RKO (cell line): ENCODE data around the gene WNT8B.
A peak's percentile ranks its signal among the peaks of the same experiment; 100 is the strongest.

Source experiments
- DNase-seq: peaks from one replicate; pipeline ENCODE4 v3.0.0-alpha.2; 2016; ENCODE audit warnings: low spot score

Gene WNT8B

DNA sequence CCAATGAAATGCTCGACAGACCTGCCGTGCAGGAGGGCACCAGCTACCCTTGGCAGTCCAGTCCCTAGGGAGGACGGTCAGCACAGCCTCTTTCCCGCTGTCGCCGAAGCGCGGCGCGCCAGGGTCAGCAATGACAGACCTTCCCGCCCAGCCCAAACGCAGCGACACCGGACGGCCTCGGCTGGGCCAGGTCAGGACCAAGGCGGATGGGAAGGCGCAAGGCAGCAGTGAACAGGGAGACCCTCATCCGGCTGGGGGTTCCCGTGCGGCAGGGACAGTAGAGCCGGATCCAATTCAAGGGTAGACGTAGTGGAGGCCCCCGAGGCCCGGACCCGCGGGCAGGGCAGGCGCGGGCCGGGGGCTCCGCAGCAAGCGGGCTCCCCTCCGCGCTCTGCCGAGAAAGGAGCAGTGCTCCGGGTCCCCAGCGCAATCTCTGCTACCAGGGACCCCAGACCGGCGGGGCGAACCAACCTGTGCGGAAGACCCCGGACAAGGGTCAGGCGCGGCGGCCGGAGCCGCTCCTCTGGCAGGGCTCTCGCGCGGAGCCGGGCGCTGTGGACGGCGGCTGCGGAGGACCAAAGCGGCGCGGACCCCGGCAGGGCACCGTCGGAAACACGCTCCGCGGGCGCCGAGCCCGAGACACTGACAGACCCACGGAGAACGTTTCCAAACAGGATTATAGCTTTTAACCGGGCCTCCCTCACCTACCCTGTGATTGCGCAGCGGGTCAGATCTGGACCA is 56.7 kb downstream of the WNT8B start, which contains the start of gene SEC31B:
Gene SEC31B, minus strand, starts transcription at position 551 of the 741 bp plus-strand sequence. CDS start 2,909 bp downstream, outside the sequence.
- DNase-seq, result no peak

DNA sequence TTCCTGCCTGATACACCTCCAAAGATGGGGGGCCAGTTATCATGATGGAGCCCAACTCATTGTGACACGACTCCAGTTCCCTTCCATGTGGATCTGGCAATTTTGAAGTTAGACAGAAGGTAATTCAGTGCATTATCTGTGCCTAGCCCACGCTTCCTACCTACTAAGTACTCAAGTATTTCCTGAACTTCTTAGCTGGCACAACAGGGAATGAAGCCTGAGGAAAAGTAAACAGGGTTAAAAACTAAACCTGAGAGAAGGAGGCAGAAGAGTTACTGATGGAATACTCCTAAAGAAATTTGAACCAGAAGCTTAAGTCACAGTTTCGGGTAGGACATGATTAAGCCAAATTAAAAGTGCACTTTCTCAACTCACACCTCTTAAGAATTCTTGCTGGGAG is 58.0 kb downstream of the WNT8B start:
- DNase-seq, result peak; percentile 30

DNA sequence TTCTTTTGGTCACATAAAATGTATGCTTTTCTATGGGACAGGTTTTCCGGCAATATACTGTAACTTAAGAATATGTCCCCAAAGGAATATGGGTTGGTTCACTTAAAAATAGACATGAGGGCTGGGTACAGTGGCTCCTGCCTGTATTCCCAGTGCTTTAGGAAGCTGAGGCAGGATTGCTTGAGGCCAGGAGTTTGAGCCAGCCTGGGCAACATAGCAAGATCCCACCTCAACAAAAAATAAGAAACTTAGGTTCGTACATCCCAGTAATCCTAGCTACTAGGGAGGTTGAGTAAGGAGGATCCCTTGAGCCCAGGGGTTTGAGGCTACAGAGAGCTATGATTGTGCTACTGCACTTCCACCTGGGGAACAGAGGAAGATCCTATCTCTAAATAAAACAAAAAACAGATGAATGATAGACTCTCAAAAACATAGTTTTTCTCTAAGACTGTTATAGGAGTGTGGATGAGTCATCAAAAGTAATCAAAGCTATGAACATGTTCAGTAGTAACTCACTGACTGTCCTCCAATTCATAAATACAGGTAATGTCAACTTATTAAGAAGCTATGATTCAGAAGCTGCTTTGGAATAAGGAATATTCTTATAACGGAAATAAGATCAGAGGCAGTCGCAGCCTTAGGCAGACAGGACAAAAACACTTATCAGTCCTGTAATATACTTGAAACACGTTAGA is 59.4 kb downstream of the WNT8B start:
- DNase-seq, result no peak

DNA sequence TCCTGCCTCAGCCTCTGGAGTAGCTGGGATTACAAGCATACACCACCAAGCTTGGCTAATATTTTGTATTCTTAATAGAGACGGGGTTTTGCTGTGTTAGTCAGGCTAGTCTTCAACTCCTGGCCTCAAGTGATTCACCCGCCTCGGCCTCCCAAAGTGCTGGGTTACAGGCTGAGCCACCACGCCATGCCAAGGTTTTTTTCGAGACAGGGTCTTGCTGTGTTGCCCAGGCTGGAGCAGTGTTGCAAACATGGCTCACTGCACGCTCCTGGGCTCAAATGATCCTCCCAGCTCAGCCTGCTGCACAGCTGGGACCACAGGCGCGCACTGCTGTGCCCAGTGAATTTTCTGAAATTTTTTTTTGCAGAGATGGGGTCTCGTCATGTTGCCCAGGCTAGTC is 60.1 kb downstream of the WNT8B start:
- no peak for DNase-seq

DNA sequence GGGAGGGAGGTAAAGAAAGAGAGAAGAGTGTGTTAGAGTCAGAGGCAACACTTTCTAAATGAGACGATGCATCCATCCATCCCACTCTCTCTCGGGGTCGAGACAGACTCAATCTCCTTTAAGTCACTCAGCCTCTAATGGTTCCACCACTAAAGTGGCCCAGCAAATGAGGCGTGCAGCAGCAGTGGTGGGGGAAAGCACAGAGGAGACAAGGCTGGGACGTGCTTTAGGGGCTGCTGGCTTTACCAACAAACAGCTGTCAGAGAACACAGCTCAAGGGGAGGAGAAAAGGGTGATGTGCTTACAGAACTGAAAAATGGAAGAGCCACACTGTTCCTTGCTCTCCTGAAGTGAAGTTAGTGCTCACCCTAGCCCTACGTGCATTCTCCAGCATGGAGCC is 61.4 kb downstream of the WNT8B start:
- DNase-seq, result no peak

DNA sequence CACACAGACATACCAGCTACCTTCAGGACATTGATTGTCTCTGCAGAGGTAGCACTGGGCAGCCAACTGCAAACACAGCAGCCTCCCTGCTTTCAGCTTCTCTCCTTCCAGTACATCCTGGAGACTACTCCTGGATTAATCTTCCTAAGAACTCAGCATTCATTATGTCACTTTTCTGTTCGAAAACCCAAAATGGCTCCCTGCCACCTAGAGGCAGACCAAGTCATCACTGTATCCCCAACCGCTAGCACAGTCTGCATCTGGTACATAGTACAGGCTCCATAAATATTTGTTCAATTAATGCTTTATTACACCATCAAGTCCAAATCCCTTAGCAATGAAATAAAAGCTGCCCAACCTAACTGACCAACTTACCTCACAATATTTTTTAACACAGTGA is 61.8 kb downstream of the WNT8B start:
- peak; percentile 25 for DNase-seq

DNA sequence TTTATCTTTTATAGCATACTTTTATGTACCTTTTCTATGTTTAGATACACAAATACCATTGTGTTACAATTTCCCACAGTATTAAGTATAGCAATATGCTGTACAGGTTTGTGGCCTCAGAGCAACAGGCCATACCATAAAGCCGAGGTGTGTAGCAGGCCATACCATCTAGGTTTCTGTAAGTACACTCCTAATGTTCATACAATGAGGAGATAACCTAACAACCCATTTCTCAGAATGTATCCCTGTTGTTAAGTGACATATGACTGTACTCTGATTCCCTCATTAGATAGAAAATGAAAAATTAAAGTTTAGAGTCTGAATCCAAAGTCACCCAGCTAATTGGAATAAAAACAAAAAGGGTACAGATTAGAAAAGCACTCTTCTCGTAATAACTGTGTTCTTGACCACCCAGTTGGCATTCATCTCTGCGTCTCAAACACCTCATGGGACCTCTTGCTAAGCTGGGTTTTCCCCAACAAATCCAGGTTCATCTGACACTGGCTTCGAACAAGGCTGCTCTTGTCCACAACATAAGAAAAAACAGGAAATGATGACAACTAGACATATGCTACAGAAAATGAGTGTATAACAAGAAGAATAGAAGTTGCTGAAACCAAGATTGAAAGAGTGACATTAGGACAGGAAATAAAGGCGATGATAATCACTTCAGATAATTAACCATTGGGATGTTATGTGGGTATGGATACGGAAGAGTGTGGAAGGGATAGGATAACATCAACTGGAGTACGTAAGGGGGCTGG is 65.5 kb downstream of the WNT8B start:
- DNase-seq, result peak; percentile 34

DNA sequence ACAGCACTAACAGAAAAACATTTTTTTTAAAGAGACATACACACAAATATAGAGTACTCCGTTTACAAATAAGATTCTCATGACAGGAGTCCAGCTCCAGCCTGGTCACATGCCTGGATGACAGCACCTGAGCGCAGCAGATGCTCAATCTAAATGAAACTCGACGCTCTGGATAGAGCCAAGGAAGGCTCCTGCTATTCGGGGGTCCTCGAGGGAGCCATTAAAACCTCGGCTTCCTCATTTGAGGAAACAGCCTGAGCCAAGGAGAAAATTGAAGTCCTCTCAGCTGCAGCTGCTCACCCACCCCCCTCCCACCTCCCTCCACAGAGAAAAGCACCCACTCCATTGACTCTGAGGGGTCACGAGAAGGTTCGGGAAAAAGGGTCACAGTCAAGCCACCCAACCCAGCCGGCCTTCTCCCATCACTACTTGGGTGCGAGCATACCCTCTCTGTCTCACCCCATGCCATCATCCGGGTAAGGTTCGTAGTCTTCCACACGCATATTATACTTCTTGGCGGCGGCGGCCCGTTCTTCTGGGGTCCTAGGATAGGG is 66.2 kb downstream of the WNT8B start:
- DNase-seq, result peak; percentile 55

DNA sequence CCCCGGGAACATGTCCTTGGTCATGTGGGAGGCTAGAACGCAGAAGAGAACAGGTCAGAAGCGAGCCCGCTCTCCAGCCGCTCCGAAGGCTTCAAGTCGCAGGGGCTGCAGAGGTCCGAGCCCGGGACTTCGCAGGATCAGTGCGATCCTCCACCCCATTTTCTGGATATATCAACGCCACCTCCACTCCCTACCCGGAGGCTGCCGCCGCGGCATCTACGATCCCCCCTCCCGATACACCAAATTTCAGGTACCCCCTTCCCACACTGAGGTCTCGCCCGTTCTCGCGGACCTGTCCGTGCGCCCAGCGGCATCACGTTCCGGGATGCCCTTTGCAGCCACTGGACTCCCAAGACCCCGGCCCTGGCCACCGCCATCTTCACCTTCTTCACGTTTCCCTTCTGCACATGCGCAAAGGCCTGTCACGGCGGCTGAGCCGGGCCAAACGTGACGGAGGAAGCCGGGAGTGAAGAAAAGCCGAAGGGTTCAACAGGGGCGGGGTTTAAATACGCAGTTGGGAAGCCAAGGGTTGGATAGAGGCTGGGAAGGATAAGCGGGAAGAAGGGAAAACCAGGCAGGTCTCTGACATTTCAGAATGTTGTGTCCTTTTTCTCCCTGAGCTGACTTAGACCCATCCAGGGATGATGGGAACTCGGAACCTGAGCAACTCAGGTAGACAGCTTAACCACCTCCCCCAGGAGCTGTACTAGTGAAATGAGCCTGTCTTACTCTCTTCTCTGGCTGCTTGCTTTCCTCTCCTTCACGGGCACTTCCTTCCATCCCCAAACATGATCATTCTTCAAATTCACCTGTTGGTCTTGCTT is 66.9 kb downstream of the WNT8B start, which contains the start of gene NDUFB8:
Gene NDUFB8, minus strand, starts transcription at position 397 of the 824 bp plus-strand sequence. Its CDS starts 20 bp downstream, at position 377.
- DNase-seq, result peak; percentile 83

DNA sequence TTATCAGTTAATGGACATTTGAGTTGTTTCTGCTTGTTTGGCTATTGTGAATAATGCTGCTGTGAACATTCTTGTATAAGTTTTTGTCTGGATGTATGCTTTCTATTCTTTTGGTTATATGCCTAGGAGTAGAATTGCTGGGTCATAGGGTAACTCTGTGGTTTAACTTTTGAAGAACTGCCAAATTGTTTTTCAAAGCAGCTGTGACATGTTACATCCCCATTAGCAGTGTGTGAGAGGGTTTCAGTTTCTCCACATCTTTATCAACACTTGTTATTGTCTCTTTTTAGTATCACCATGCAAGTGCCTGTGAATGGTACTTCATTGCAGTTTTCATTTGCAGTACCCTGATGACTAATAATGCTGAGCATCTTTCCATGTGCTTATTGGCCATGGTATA is 69.0 kb downstream of the WNT8B start:
- DNase-seq, result no peak
